Common myeloid progenitor, CD34-positive (primary cell): Measurements from ENCODE around the gene PRKAR1B.

Experiments
- CTCF ChIA-PET: fragments of 350-600 bp; sonication (Branson Sonifier 250); formaldehyde crosslinking; loops from one replicate; lab custom pipeline; 2021; ENCODE audit warnings: antibody characterized with exemption; lab: Charles Lee
- POLR2A ChIA-PET: fragments of 350-600 bp; sonication (Branson Sonifier 250); formaldehyde crosslinking; loops from one replicate; lab custom pipeline; 2021; ENCODE audit warnings: antibody characterized with exemption; lab: Charles Lee
- DNase-seq, 3 donors: peaks; one replicate each; pipeline versions ENCODE4 v3.0.0 to v3.0.0-alpha.2; 2013
- H3K27ac ChIP-seq, 2 experiments: 1 replicate in 1 of 2; 2 replicates in 1 of 2; pipeline ENCODE4 v1.7.0; 2013; ENCODE audit warnings: inconsistent platforms in 2 of 2, low read length in 2 of 2, mild to moderate bottlenecking in 2 of 2, low read depth in 1 of 2, moderate library complexity in 1 of 2; ENCODE audit not compliant: severe bottlenecking in 2 of 2, insufficient read depth in 1 of 2, poor library complexity in 1 of 2
- H3K27me3 ChIP-seq, 5 experiments: replicated peaks in 2 of 5; 1 replicate in 3 of 5; 2 replicates in 2 of 5; pipeline versions ENCODE4 v1.6.1 to v1.7.0; 2013; ENCODE audit warnings: low read length in 4 of 5, mild to moderate bottlenecking in 2 of 5, moderate library complexity in 2 of 5, inconsistent platforms in 1 of 5; ENCODE audit not compliant: insufficient read depth in 5 of 5, control insufficient read depth in 4 of 5
- H3K36me3 ChIP-seq, 4 experiments: 1 replicate in 2 of 4; 2 replicates in 2 of 4; pipeline versions ENCODE4 v1.6.1 to v1.7.0; 2013; ENCODE audit warnings: low read length in 3 of 4, control low read depth in 1 of 4, mild to moderate bottlenecking in 1 of 4; ENCODE audit not compliant: control insufficient read depth in 4 of 4, insufficient read depth in 4 of 4
- H3K4me1 ChIP-seq, 4 experiments: 1 replicate in 3 of 4; 2 replicates in 1 of 4; pipeline versions ENCODE4 v1.6.1 to v1.7.1; 2013; ENCODE audit warnings: low read length in 3 of 4, mild to moderate bottlenecking in 3 of 4, control low read depth in 1 of 4, inconsistent platforms in 1 of 4, moderate library complexity in 1 of 4; ENCODE audit not compliant: control insufficient read depth in 4 of 4, insufficient read depth in 4 of 4; ENCODE audit errors: control extremely low read depth in 1 of 4
- H3K4me3 ChIP-seq, 7 experiments: 1 replicate in 4 of 7; 2 replicates in 3 of 7; pipeline versions ENCODE4 v1.5.1 to v1.7.0; 2013; ENCODE audit warnings: mild to moderate bottlenecking in 7 of 7, low read length in 6 of 7, moderate library complexity in 6 of 7, inconsistent platforms in 2 of 7, low read depth in 2 of 7, control low read depth in 1 of 7; ENCODE audit not compliant: insufficient read depth in 4 of 7, control insufficient read depth in 1 of 7; ENCODE audit errors: extremely low read depth in 1 of 7
- H3K9me3 ChIP-seq, 5 experiments: 1 replicate in 4 of 5; 2 replicates in 1 of 5; pipeline versions ENCODE4 v1.6.1 to v1.7.1; 2013; ENCODE audit warnings: low read length in 4 of 5, mild to moderate bottlenecking in 2 of 5, inconsistent platforms in 1 of 5, low read depth in 1 of 5, moderate library complexity in 1 of 5; ENCODE audit not compliant: control insufficient read depth in 4 of 5, insufficient read depth in 2 of 5; ENCODE audit errors: control extremely low read depth in 1 of 5
- WGBS: methylation state at CpG from one replicate; pipeline ENCODE4 v1.1.5; 2013; ENCODE audit not compliant: insufficient coverage; 5-methylcytosine and 5-hydroxymethylcytosine counted together

The PRKAR1B gene

GRCh38 chr7:767580-767940 is 40.5 kb upstream of the PRKAR1B start:
- no peak overlapping the region for H3K4me3 ChIP-seq
- POLR2A ChIA-PET, result interaction anchor here (0.6 to 0.7 kb wide), 2 partner anchors 225 to 589 kb away, joined by 3 to 4 read pairs; no protein-coding TSS in a partner anchor
- no peaks in the 10 kb centered on the region for H3K9me3 ChIP-seq
- 96% methylated on average over 20 of the region's 21 CpGs for WGBS
- peaks cover 0 to 15% (median 7%) of the 10 kb centered on the region in 4 experiments for H3K4me1 ChIP-seq
- H3K27ac ChIP-seq, result no peak overlapping the region
- H3K27me3 ChIP-seq, result no peaks in the 10 kb centered on the region
- CTCF ChIA-PET, result interaction anchor here (1.9 kb wide), 1 partner anchor 445 kb away, joined by 5 read pairs; no protein-coding TSS in a partner anchor
- DNase-seq, result no peak
- H3K36me3 ChIP-seq, result peaks cover 2 to 52% (median 37%) of the 10 kb centered on the region in 4 experiments

GRCh38 chr7:765383-765782 is 38.3 kb upstream of the PRKAR1B start:
- Histone ChIP-seq H3K9me3 (no peaks in the 10 kb centered on the region), H3K4me3 (no peak overlapping the region), H3K4me1 (no peaks in the 10 kb centered on the region), H3K36me3 (peaks cover 3 to 58% (median 41%) of the 10 kb centered on the region in 4 experiments), H3K27ac (no peak overlapping the region), H3K27me3 (no peaks in the 10 kb centered on the region)
- DNase-seq, result no peak
- WGBS, result 88% methylated on average over 7 of the region's 7 CpGs
- CTCF ChIA-PET, result interaction anchor here (0.7 to 1.3 kb wide), 2 partner anchors 92 to 435 kb away, joined by 3 to 4 read pairs; no protein-coding TSS in a partner anchor
- POLR2A ChIA-PET, result no interaction called here

GRCh38 chr7:763762-764161 is 36.7 kb upstream of the PRKAR1B start:
- no peak overlapping the region for H3K4me3 ChIP-seq
- no peaks in the 10 kb centered on the region for H3K9me3 ChIP-seq
- peaks cover 3 to 65% (median 44%) of the 10 kb centered on the region in 4 experiments for H3K36me3 ChIP-seq
- H3K4me1 ChIP-seq, result no peaks in the 10 kb centered on the region
- ChIA-PET CTCF (interaction anchor here (0.6 to 0.8 kb wide), 2 partner anchors 20 to 460 kb away, joined by 3 read pairs; no protein-coding TSS in a partner anchor), POLR2A (no interaction called here)
- no peak overlapping the region for H3K27ac ChIP-seq
- no peak for DNase-seq
- WGBS, result 97% methylated on average over 19 of the region's 19 CpGs
- H3K27me3 ChIP-seq, result no peaks in the 10 kb centered on the region

GRCh38 chr7:762885-763284 is 35.8 kb upstream of the PRKAR1B start:
- H3K27ac ChIP-seq, result no peak overlapping the region
- ChIA-PET POLR2A (no interaction called here), CTCF (no interaction called here)
- peaks cover 3 to 65% (median 43%) of the 10 kb centered on the region in 4 experiments for H3K36me3 ChIP-seq
- H3K4me3 ChIP-seq, result no peak overlapping the region
- H3K9me3 ChIP-seq, result no peaks in the 10 kb centered on the region
- DNase-seq, result no peak
- H3K27me3 ChIP-seq, result no peaks in the 10 kb centered on the region
- 81% methylated on average over 5 of the region's 5 CpGs for WGBS
- H3K4me1 ChIP-seq, result no peaks in the 10 kb centered on the region

- peaks cover 6 to 71% (median 47%) of the 10 kb centered on the region in 4 experiments for H3K36me3 ChIP-seq
- CTCF ChIA-PET, result interaction anchor here (0.9 to 1.3 kb wide), 2 partner anchors 13 to 111 kb away, joined by 3 to 4 read pairs; no protein-coding TSS in a partner anchor
Observed at GRCh38 chr7:761631-762030, 34.5 kb upstream of the PRKAR1B start.

GRCh38 chr7:761101-761500 is 34.0 kb upstream of the PRKAR1B start:
- Histone ChIP-seq H3K4me3 (no peak overlapping the region), H3K4me1 (no peaks in the 10 kb centered on the region), H3K27ac (no peak overlapping the region), H3K27me3 (no peaks in the 10 kb centered on the region), H3K9me3 (no peaks in the 10 kb centered on the region), H3K36me3 (peaks cover 6 to 73% (median 49%) of the 10 kb centered on the region in 4 experiments)
- 98% methylated on average over 6 of the region's 12 CpGs for WGBS
- POLR2A ChIA-PET, result no interaction called here
- DNase-seq, result no peak
- CTCF ChIA-PET, result interaction anchor here (0.9 to 1.3 kb wide), 2 partner anchors 12 to 112 kb away, joined by 3 to 4 read pairs; no protein-coding TSS in a partner anchor

More at GRCh38 chr7:761631-762030, 34.5 kb upstream of the PRKAR1B start:
- no peak overlapping the region for H3K27ac ChIP-seq
- H3K4me1 ChIP-seq, result no peaks in the 10 kb centered on the region
- POLR2A ChIA-PET, result interaction anchor here (0.5 kb wide), 1 partner anchor 92 kb away, joined by 4 read pairs; no protein-coding TSS in a partner anchor
- H3K4me3 ChIP-seq, result no peak overlapping the region
- no peak for DNase-seq
- no peaks in the 10 kb centered on the region for H3K27me3 ChIP-seq
- H3K9me3 ChIP-seq, result no peaks in the 10 kb centered on the region
- WGBS, result 92% methylated on average over 8 of the region's 11 CpGs

- Histone ChIP-seq H3K4me1 (no peaks in the 10 kb centered on the region), H3K4me3 (no peak overlapping the region), H3K27me3 (no peaks in the 10 kb centered on the region), H3K27ac (no peak overlapping the region), H3K9me3 (no peaks in the 10 kb centered on the region), H3K36me3 (peaks cover 9 to 76% (median 48%) of the 10 kb centered on the region in 4 experiments)
- POLR2A ChIA-PET, result no interaction called here
- 97% methylated on average over 13 of the region's 16 CpGs for WGBS
- CTCF ChIA-PET, result no interaction called here
- DNase-seq, result no peak
Observed at GRCh38 chr7:760006-760405, 32.9 kb upstream of the PRKAR1B start.
